ENCODE data around the gene RAB3GAP2. TPM values are rescaled to one million over a fixed set of nuclear protein-coding genes. Genes with fewer than 3 reads are reported as not detected.

The RAB3GAP2 gene
- total and polyA plus RNA-seq, 2 donors (not counting 1 experiment from before 2014, with no cell fraction given), result 16.9 to 70.5 TPM

DNA sequence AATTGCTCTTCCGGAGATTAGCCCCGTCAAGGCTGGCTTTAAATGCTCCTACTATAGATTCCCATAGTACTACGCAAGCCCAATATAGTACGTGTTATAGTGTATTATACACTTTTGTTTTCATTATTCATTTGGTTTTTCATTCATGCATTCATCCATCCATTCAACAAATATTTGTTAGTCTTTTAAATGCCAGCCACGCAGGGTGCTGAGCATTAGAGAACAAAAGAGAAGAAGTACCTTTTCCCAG is 513 bp upstream of the RAB3GAP2 start:
- WGBS (ENCODE audit: insufficient coverage), result no CpG with 5 or more reads among the region's 5 CpGs
- peaks cover 2 to 7% of the 10 kb centered on the region in 2 experiments for H3K36me3 ChIP-seq (replicated peaks in 1 of 2; ENCODE audit: control extremely low read depth in 1 of 2, control insufficient read depth in 1 of 2, extremely low read depth in 1 of 2, insufficient read depth in 2 of 2, low read length in 1 of 2)
- DNase-seq (no peak), ATAC-seq (ENCODE audit: low read depth) (no peak)
- H3K9ac ChIP-seq (ENCODE audit: low read length), result peak overlapping the region; percentile 98
- intact Hi-C loops (cut with micrococcal nuclease), result loop anchor here (1.0 to 10.0 kb wide), 5 partner anchors 52 to 1098 kb away; partner anchors contain the start of genes C1orf115, EPRS1 and LYPLAL1
- no peak for TF ChIP-seq EZH2 (IDR thresholded peaks at IDR 0.05; ENCODE audit: borderline replicate concordance, insufficient read depth, low read depth, low read length, poor library complexity, severe bottlenecking)
- TF ChIP-seq, protein P1, sequence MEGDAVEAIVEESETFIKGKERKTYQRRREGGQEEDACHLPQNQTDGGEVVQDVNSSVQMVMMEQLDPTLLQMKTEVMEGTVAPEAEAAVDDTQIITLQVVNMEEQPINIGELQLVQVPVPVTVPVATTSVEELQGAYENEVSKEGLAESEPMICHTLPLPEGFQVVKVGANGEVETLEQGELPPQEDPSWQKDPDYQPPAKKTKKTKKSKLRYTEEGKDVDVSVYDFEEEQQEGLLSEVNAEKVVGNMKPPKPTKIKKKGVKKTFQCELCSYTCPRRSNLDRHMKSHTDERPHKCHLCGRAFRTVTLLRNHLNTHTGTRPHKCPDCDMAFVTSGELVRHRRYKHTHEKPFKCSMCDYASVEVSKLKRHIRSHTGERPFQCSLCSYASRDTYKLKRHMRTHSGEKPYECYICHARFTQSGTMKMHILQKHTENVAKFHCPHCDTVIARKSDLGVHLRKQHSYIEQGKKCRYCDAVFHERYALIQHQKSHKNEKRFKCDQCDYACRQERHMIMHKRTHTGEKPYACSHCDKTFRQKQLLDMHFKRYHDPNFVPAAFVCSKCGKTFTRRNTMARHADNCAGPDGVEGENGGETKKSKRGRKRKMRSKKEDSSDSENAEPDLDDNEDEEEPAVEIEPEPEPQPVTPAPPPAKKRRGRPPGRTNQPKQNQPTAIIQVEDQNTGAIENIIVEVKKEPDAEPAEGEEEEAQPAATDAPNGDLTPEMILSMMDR (IDR thresholded peaks at IDR 0.05), result no peak
- Mint-ChIP-seq H3K9me3 (ENCODE audit: insufficient read depth) (no peaks in the 10 kb centered on the region), H3K4me1 (peaks cover 15% of the 10 kb centered on the region), H3K27me3 (peaks cover 6% of the 10 kb centered on the region), H3K4me3 (no peak overlapping the region), H3K27ac (no peak overlapping the region)
- H3K4me3 ChIP-seq (ENCODE audit: control extremely low read depth in 1 of 5, extremely low read depth in 1 of 5, insufficient read depth in 1 of 5, low read depth in 2 of 5, low read length in 4 of 5), result peak overlapping the region; percentile 87 to 96 (median 90)
- H3K9me3 ChIP-seq (ENCODE audit: control extremely low read depth in 1 of 3, control insufficient read depth in 2 of 3, insufficient read depth in 1 of 3, low read length in 2 of 3), result no peaks in the 10 kb centered on the region
- H3K27ac ChIP-seq (ENCODE audit: low read length in 2 of 2), result peak overlapping the region; percentile 90 to 95
- peaks cover 45% of the 10 kb centered on the region for H3K79me2 ChIP-seq (ENCODE audit: control insufficient read depth, insufficient read depth, low read length)
- H4K20me1 ChIP-seq (ENCODE audit: control insufficient read depth, insufficient read depth, low read length, poor library complexity, severe bottlenecking), result peaks cover under 1% of the 10 kb centered on the region
- POLR2A ChIA-PET, result interaction anchor here (0.6 to 0.7 kb wide), 2 partner anchors 12 to 894 kb away, joined by 3 to 5 read pairs; no protein-coding TSS in a partner anchor
- peaks cover 27% of the 10 kb centered on the region in 2 donors for H3K4me1 ChIP-seq (ENCODE audit: control insufficient read depth in 2 of 2, insufficient read depth in 2 of 2, low read length in 2 of 2)
- H2AFZ ChIP-seq (ENCODE audit: insufficient read depth, low read depth, low read length, poor library complexity, severe bottlenecking), result peak overlapping the region; percentile 93
- H3K27me3 ChIP-seq (replicated peaks in 1 of 4; ENCODE audit: control extremely low read depth in 1 of 4, control insufficient read depth in 3 of 4, insufficient read depth in 4 of 4, low read length in 3 of 4), result no peaks in the 10 kb centered on the region
- CTCF ChIA-PET, result interaction anchor here (1.2 to 2.0 kb wide), 3 partner anchors 53 to 504 kb away, joined by 3 to 12 read pairs (median 3); no protein-coding TSS in a partner anchor
- H3K4me2 ChIP-seq (replicated peaks; ENCODE audit: low read depth, low read length, poor library complexity, severe bottlenecking), result peak overlapping the region; percentile 91

DNA sequence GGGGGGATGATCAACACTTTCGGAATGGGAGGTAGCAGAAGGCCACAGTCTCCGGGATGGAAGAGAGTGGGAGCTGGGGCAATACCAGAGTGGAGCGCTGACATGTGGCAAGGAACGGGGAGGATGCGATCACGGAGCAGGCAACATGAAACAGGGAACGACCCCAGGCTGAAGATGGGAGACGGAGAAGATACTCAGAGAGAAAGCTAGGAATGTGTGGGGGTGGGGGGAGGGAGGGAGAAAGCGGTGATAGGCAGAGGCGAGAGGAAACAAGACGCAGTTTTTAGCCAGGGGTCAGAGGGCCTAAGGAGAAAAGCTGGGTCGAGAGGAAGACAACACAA is 577 bp downstream of the RAB3GAP2 start:
- Histone ChIP-seq H3K27ac (ENCODE audit: low read length in 2 of 2) (peak overlapping the region; percentile 90 to 95), H3K4me2 (replicated peaks; ENCODE audit: low read depth, low read length, poor library complexity, severe bottlenecking) (peak overlapping the region; percentile 91), H3K27me3 (replicated peaks in 1 of 4; ENCODE audit: control extremely low read depth in 1 of 4, control insufficient read depth in 3 of 4, insufficient read depth in 4 of 4, low read length in 3 of 4) (no peaks in the 10 kb centered on the region), H4K20me1 (ENCODE audit: control insufficient read depth, insufficient read depth, low read length, poor library complexity, severe bottlenecking) (peaks cover 10% of the 10 kb centered on the region), H3K79me2 (ENCODE audit: control insufficient read depth, insufficient read depth, low read length) (peaks cover 56% of the 10 kb centered on the region), H3K36me3 (replicated peaks in 1 of 2; ENCODE audit: control extremely low read depth in 1 of 2, control insufficient read depth in 1 of 2, extremely low read depth in 1 of 2, insufficient read depth in 2 of 2, low read length in 1 of 2) (peaks cover 2 to 11% of the 10 kb centered on the region in 2 experiments), H3K9ac (ENCODE audit: low read length) (peak overlapping the region; percentile 98), H2AFZ (ENCODE audit: insufficient read depth, low read depth, low read length, poor library complexity, severe bottlenecking) (peak overlapping the region; percentile 93), H3K9me3 (ENCODE audit: control extremely low read depth in 1 of 3, control insufficient read depth in 2 of 3, insufficient read depth in 1 of 3, low read length in 2 of 3) (no peaks in the 10 kb centered on the region), H3K4me1 (ENCODE audit: control insufficient read depth in 2 of 2, insufficient read depth in 2 of 2, low read length in 2 of 2) (peaks cover 27% of the 10 kb centered on the region in 2 donors), H3K4me3 (ENCODE audit: control extremely low read depth in 1 of 5, extremely low read depth in 1 of 5, insufficient read depth in 1 of 5, low read depth in 2 of 5, low read length in 4 of 5) (peak overlapping the region; percentile 74 to 96 (median 90))
- no peak overlapping the region for H3K27ac Mint-ChIP-seq
- peaks cover 6% of the 10 kb centered on the region for H3K27me3 Mint-ChIP-seq
- peaks cover 24% of the 10 kb centered on the region for H3K4me1 Mint-ChIP-seq
- TF ChIP-seq EZH2 (IDR thresholded peaks at IDR 0.05; ENCODE audit: borderline replicate concordance, insufficient read depth, low read depth, low read length, poor library complexity, severe bottlenecking), result no peak
- TF ChIP-seq, protein P1 (IDR thresholded peaks at IDR 0.05), result no peak
- no peak overlapping the region for H3K4me3 Mint-ChIP-seq
- under 1% methylated on average over 12 of the region's 12 CpGs for WGBS (ENCODE audit: insufficient coverage)
- ChIA-PET CTCF (interaction anchor here (1.2 to 2.0 kb wide), 2 partner anchors 52 to 55 kb away, joined by 3 to 12 read pairs; no protein-coding TSS in a partner anchor), POLR2A (no interaction called here)
- intact Hi-C loops (cut with micrococcal nuclease), result loop anchor here (1.0 to 10.0 kb wide), 5 partner anchors 51 to 1097 kb away; partner anchors contain the start of genes C1orf115, EPRS1 and LYPLAL1
- ATAC-seq (ENCODE audit: low read depth) (no peak), DNase-seq (no peak)
- no peaks in the 10 kb centered on the region for H3K9me3 Mint-ChIP-seq (ENCODE audit: insufficient read depth)

All from B cell (primary cell).